ENCODE data around the gene PLEKHJ1.
"Not testable (repeated sequence)": the region's sequence is repeated elsewhere in the genome, so short reads cannot be mapped to it uniquely, and the experiment has no call there.

The PLEKHJ1 gene

GRCh38 chr19:2216361-2217225 lies 19.5 kb downstream of the PLEKHJ1 start:
- DNase-seq, result no peak

- DNase-seq, result no peak
Observed at GRCh38 chr19:2215281-2215751, 20.8 kb downstream of the PLEKHJ1 start.

GRCh38 chr19:2214251-2214650 lies 21.9 kb downstream of the PLEKHJ1 start:
- DNase-seq, result no peak

- no peak for DNase-seq
Observed at GRCh38 chr19:2213799-2214198, 22.3 kb downstream of the PLEKHJ1 start.

- DNase-seq, result no peak
Observed at GRCh38 chr19:2212861-2213711, 23.0 kb downstream of the PLEKHJ1 start.

GRCh38 chr19:2210987-2211740 lies 25.0 kb downstream of the PLEKHJ1 start:
- no peak for DNase-seq

- DNase-seq, result no peak
Observed at GRCh38 chr19:2210206-2210605, 25.9 kb downstream of the PLEKHJ1 start.

GRCh38 chr19:2209408-2209807 lies 26.7 kb downstream of the PLEKHJ1 start:
- DNase-seq, result no peak

GRCh38 chr19:2208975-2209374 lies 27.2 kb downstream of the PLEKHJ1 start:
- DNase-seq, result no peak

- DNase-seq, result no peak
Observed at GRCh38 chr19:2207991-2208860, 27.9 kb downstream of the PLEKHJ1 start.

- no peak for DNase-seq
Observed at GRCh38 chr19:2207008-2207407, 29.1 kb downstream of the PLEKHJ1 start.

GRCh38 chr19:2202366-2202765 lies 33.8 kb downstream of the PLEKHJ1 start:
- DNase-seq, result no peak

- no peak for DNase-seq
Observed at GRCh38 chr19:2201473-2202148, 34.5 kb downstream of the PLEKHJ1 start.

GRCh38 chr19:2200624-2201294 lies 35.4 kb downstream of the PLEKHJ1 start:
- not testable (repeated sequence) for DNase-seq

- DNase-seq, result no peak
Observed at GRCh38 chr19:2199861-2200623, 36.1 kb downstream of the PLEKHJ1 start.

GRCh38 chr19:2199215-2199614 lies 36.9 kb downstream of the PLEKHJ1 start:
- DNase-seq, result no peak

- no peak for DNase-seq
Observed at GRCh38 chr19:2198317-2198716, 37.8 kb downstream of the PLEKHJ1 start.

- DNase-seq, result no peak
Observed at GRCh38 chr19:2197270-2197669, 38.9 kb downstream of the PLEKHJ1 start.

- no peak for DNase-seq
Observed at GRCh38 chr19:2195914-2196313, 40.2 kb downstream of the PLEKHJ1 start.

GRCh38 chr19:2195361-2195760 lies 40.8 kb downstream of the PLEKHJ1 start:
- no peak for DNase-seq

All from KG1 (cell line).